ENCODE results near the gene SCAF11.

SCAF11 gene

DNA sequence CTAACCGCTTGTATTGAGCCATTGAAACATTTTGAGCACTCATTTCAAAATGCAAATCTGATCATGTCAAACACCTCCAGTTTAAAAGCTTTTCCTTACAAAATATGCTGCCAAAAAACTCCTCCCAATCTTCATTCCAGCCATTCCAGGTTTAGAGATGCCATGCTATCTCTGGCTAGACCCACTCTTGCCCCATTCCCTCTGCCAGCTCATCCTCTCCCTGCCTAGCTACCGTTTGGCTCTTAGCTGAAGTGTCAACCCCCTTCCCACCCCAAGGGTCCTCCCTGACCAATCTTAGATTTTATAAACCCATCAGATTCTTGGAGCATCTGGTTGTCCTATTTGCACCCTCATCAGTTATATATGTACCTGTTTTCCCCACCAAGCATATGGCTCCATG is 75.0 kb downstream of the SCAF11 start:
- no peak for DNase-seq
- H3K9me3 ChIP-seq = no peaks in the 10 kb centered on the region
- TF ChIP-seq, protein P1, sequence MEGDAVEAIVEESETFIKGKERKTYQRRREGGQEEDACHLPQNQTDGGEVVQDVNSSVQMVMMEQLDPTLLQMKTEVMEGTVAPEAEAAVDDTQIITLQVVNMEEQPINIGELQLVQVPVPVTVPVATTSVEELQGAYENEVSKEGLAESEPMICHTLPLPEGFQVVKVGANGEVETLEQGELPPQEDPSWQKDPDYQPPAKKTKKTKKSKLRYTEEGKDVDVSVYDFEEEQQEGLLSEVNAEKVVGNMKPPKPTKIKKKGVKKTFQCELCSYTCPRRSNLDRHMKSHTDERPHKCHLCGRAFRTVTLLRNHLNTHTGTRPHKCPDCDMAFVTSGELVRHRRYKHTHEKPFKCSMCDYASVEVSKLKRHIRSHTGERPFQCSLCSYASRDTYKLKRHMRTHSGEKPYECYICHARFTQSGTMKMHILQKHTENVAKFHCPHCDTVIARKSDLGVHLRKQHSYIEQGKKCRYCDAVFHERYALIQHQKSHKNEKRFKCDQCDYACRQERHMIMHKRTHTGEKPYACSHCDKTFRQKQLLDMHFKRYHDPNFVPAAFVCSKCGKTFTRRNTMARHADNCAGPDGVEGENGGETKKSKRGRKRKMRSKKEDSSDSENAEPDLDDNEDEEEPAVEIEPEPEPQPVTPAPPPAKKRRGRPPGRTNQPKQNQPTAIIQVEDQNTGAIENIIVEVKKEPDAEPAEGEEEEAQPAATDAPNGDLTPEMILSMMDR (IDR thresholded peaks at IDR 0.05; ENCODE audit: low read depth, low read length) = no peak
- peaks cover 3% of the 10 kb centered on the region; the same call in 1 of the 2 replicates for H3K36me3 ChIP-seq
- H3K27me3 ChIP-seq = no peaks in the 10 kb centered on the region
- no peak overlapping the region for H3K4me3 ChIP-seq (ENCODE audit: low read depth, low read length)
- H3K4me1 ChIP-seq = peaks cover 13% of the 10 kb centered on the region

DNA sequence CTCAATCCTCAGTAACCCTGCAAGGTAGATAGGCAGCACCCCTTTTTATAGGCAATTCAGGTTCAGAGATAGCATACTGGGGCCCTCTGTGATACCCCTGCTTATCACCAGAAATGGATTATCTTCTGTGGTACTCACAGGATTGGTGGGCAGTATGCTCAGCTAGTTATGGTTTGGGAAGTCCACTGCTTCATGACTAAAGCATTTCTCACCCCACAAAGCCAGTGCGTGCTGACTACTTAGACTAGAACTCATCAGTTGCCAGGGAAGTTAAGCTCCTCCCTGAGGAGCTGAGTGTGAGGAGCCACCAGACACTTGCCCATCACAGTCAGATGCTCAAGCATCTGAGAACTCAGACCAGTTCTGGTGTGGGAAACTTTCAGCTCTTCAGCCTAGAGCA is 76.3 kb downstream of the SCAF11 start:
- TF ChIP-seq, protein P1 (IDR thresholded peaks at IDR 0.05; ENCODE audit: low read depth, low read length) = no peak
- no peak overlapping the region for H3K4me3 ChIP-seq (ENCODE audit: low read depth, low read length)
- no peaks in the 10 kb centered on the region for H3K27me3 ChIP-seq
- no peak for DNase-seq
- no peaks in the 10 kb centered on the region for H3K9me3 ChIP-seq
- peaks cover 13% of the 10 kb centered on the region for H3K4me1 ChIP-seq
- peaks cover 3% of the 10 kb centered on the region; the same call in 1 of the 2 replicates for H3K36me3 ChIP-seq

DNA sequence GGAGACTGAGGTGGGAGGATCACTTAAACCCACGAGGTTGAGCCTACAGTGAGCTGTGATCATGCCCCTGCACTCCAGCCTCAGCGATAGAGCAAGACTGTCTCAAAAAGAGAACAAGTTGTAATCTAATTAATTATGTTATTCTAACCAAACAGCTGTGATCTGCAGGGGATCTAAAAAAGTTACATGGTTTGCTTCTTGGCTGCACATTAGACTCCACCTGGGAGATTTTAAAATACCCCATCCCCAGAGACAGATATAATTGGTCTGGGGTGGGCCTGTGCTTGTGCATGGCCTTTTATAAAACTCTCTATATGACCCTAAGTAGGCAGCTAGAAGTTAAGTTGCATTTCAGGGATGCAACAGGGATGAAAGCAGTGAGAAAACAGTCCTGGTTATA is 76.7 kb downstream of the SCAF11 start:
- TF ChIP-seq, protein P1 (IDR thresholded peaks at IDR 0.05; ENCODE audit: low read depth, low read length) = no peak
- no peak overlapping the region for H3K4me3 ChIP-seq (ENCODE audit: low read depth, low read length)
- H3K4me1 ChIP-seq = peaks cover 13% of the 10 kb centered on the region
- DNase-seq = peak; percentile 23
- H3K36me3 ChIP-seq = no peaks in the 10 kb centered on the region; the same call in 1 of the 2 replicates
- H3K9me3 ChIP-seq = no peaks in the 10 kb centered on the region
- no peaks in the 10 kb centered on the region for H3K27me3 ChIP-seq

DNA sequence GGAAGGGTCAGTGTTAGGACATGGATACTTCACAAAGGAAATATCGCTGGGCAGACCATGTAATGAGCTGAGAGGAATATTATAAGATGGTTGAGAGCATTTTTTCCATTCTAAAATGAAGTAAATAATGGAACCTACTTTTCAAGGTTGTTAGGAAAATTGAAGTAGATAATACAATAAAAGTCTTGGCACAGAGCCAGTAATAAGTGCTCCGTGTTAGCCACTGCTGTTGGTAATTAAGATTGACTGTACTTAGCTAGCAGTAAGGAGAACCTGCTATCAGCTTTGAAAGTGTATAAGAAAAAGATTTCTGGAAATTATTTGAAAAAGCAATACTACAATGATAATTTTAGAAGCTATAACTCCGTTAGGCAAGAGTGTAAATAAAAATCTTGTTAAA is 77.6 kb downstream of the SCAF11 start:
- TF ChIP-seq, protein P1 (IDR thresholded peaks at IDR 0.05; ENCODE audit: low read depth, low read length) = no peak
- H3K4me1 ChIP-seq = peaks cover 13% of the 10 kb centered on the region
- peak overlapping the region; percentile 4; the same call in 1 of the 2 replicates for H3K4me3 ChIP-seq (ENCODE audit: low read depth, low read length)
- no peaks in the 10 kb centered on the region for H3K27me3 ChIP-seq
- peaks cover 3% of the 10 kb centered on the region; the same call in 1 of the 2 replicates for H3K36me3 ChIP-seq
- H3K9me3 ChIP-seq = no peaks in the 10 kb centered on the region
- DNase-seq = no peak

DNA sequence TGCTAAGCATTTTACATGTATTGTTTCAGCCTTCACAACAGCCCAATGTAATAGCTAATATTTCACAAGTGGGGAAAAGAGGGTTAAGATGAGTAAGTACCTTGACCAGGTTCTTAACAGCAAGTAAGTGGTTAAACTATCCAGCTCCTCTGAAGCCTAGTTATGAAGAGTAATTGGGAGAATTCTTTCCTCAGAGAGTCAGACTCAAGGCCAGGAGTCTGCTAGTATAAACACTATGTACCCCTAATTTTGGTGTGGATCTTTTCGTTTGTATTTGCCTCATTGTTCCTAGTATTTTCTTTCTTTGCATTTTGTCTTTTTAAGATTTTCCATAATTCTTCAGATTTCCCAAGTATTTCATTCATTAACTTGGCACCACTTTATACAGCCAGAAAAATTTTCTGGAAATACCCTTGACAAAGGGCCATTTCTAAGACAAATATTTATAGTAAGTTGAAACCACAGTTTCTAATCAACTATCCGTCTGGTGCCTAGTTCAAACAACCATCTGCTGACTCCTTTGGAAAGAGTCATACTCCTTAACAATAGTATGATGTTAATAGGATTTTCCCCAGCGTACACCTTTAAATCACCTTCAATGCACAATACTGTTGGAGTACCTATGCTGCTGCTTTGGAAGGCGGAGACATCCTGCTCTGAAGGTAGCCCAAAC is 81.2 kb downstream of the SCAF11 start:
- no peaks in the 10 kb centered on the region for H3K9me3 ChIP-seq
- TF ChIP-seq, protein P1 (IDR thresholded peaks at IDR 0.05; ENCODE audit: low read depth, low read length) = no peak
- peaks cover 13% of the 10 kb centered on the region for H3K4me1 ChIP-seq
- no peak for DNase-seq
- H3K27me3 ChIP-seq = no peaks in the 10 kb centered on the region
- H3K4me3 ChIP-seq (ENCODE audit: low read depth, low read length) = no peak overlapping the region
- peaks cover 7% of the 10 kb centered on the region for H3K36me3 ChIP-seq

DNA sequence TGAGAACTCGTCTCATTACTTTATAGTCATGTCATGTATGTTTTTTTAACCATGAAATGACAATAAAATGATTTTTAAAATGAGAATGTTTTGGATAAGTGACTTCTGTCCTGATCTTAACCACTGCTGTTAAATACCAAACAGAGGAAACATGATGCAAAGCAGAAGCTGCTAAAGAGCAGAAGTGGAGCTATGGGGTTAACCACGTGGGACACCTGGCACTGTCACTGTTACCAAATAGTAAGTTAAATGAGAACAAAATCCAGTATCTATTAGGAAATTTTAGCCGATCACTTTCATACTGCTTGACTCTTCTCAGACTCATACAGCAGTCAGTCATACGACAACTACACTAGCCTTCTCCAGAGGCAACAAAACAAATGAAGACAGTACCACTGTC is 82.4 kb downstream of the SCAF11 start:
- H3K4me1 ChIP-seq = peaks cover 5% of the 10 kb centered on the region
- no peak for DNase-seq
- TF ChIP-seq, protein P1 (IDR thresholded peaks at IDR 0.05; ENCODE audit: low read depth, low read length) = no peak

More for the DNA sequence above, 82.4 kb downstream of the SCAF11 start:
- H3K27me3 ChIP-seq = no peaks in the 10 kb centered on the region
- H3K9me3 ChIP-seq = no peaks in the 10 kb centered on the region
- peaks cover 7% of the 10 kb centered on the region for H3K36me3 ChIP-seq
- no peak overlapping the region for H3K4me3 ChIP-seq (ENCODE audit: low read depth, low read length)

All from BE2C (cell line).